ENCODE data around the gene KLC1.
"Not testable (repeated sequence)": the region's sequence is repeated elsewhere in the genome, so short reads cannot be mapped to it uniquely, and the experiment has no call there.

Gene KLC1

GRCh38 chr14:103628684-103629502 is at the start of gene KLC1:
KLC1 (plus strand) TSS chr14:103629211; CDS start chr14:103654565, 25,354 bp downstream.
- Mint-ChIP-seq H3K9me3 (no peaks in the 10 kb centered on the region), H3K4me1 (peaks cover 39 to 57% of the 10 kb centered on the region in 2 donors), H3K27ac (peak within 1 kb of the TSS; percentile 98), H3K27me3 (no peaks in the 10 kb centered on the region), H3K36me3 (peaks cover 0 to 7% of the 10 kb centered on the region in 2 donors), H3K4me3 (peak within 1 kb of the TSS; percentile 86 to 94)
- peak; percentile 61 to 71 for ATAC-seq (replicated peaks)
- peak; percentile 73 for DNase-seq

- no peak overlapping the region for H3K27ac Mint-ChIP-seq
- H3K36me3 Mint-ChIP-seq: peaks cover 30 to 40% of the 10 kb centered on the region in 2 donors
- H3K4me3 Mint-ChIP-seq: no peak overlapping the region
These were observed 47.8 kb upstream of the KLC1 start for GRCh38 chr14:103581206-103581605.

GRCh38 chr14:103581954-103582703 is 46.9 kb upstream of the KLC1 start:
- Mint-ChIP-seq H3K27me3 (no peaks in the 10 kb centered on the region), H3K36me3 (peaks cover 29 to 38% of the 10 kb centered on the region in 2 donors), H3K9me3 (no peaks in the 10 kb centered on the region), H3K27ac (no peak overlapping the region), H3K4me3 (no peak overlapping the region), H3K4me1 (no peaks in the 10 kb centered on the region)
- DNase-seq (no peak), ATAC-seq (replicated peaks) (no peak)

More at GRCh38 chr14:103581206-103581605, 47.8 kb upstream of the KLC1 start:
- Mint-ChIP-seq H3K9me3 (no peaks in the 10 kb centered on the region), H3K4me1 (no peaks in the 10 kb centered on the region), H3K27me3 (no peaks in the 10 kb centered on the region)
- DNase-seq (no peak), ATAC-seq (replicated peaks) (no peak)

- no peaks in the 10 kb centered on the region for H3K9me3 Mint-ChIP-seq
- H3K36me3 Mint-ChIP-seq: peaks cover 32 to 34% of the 10 kb centered on the region in 2 donors
- no peaks in the 10 kb centered on the region for H3K27me3 Mint-ChIP-seq
- DNase-seq (no peak), ATAC-seq (replicated peaks) (no peak)
- H3K27ac Mint-ChIP-seq: no peak overlapping the region
- no peaks in the 10 kb centered on the region for H3K4me1 Mint-ChIP-seq
- no peak overlapping the region for H3K4me3 Mint-ChIP-seq
These were observed 44.6 kb upstream of the KLC1 start for GRCh38 chr14:103584326-103584915.

GRCh38 chr14:103593577-103593976 is 35.4 kb upstream of the KLC1 start:
- Mint-ChIP-seq H3K4me3 (no peak overlapping the region), H3K27ac (no peak overlapping the region), H3K4me1 (peaks cover 0 to 3% of the 10 kb centered on the region in 2 donors), H3K9me3 (no peaks in the 10 kb centered on the region), H3K27me3 (no peaks in the 10 kb centered on the region), H3K36me3 (peaks cover 11 to 25% of the 10 kb centered on the region in 2 donors)
- DNase-seq: no peak
- ATAC-seq (replicated peaks): peak; percentile 74 to 92

GRCh38 chr14:103594265-103594664 is 34.7 kb upstream of the KLC1 start:
- ATAC-seq (replicated peaks) (no peak), DNase-seq (no peak)

GRCh38 chr14:103597623-103598377 is 31.2 kb upstream of the KLC1 start:
- H3K9me3 Mint-ChIP-seq: no peaks in the 10 kb centered on the region
- no peak for DNase-seq
- no peak overlapping the region for H3K4me3 Mint-ChIP-seq
- peaks cover 3 to 10% of the 10 kb centered on the region in 2 donors for H3K36me3 Mint-ChIP-seq
- ATAC-seq (replicated peaks): no peak
- no peak overlapping the region for H3K27ac Mint-ChIP-seq
- peaks cover 0 to 3% of the 10 kb centered on the region in 2 donors for H3K4me1 Mint-ChIP-seq
- H3K27me3 Mint-ChIP-seq: no peaks in the 10 kb centered on the region

More at GRCh38 chr14:103594265-103594664, 34.7 kb upstream of the KLC1 start:
- Mint-ChIP-seq H3K36me3 (peaks cover 6 to 20% of the 10 kb centered on the region in 2 donors), H3K4me3 (no peak overlapping the region), H3K27ac (no peak overlapping the region), H3K9me3 (no peaks in the 10 kb centered on the region), H3K27me3 (no peaks in the 10 kb centered on the region), H3K4me1 (peaks cover 0 to 3% of the 10 kb centered on the region in 2 donors)

- DNase-seq: no peak
- H3K27me3 Mint-ChIP-seq: peaks cover 0 to 6% of the 10 kb centered on the region in 2 donors
- H3K36me3 Mint-ChIP-seq: peaks cover 6 to 8% of the 10 kb centered on the region in 2 donors
- H3K4me3 Mint-ChIP-seq: no peak overlapping the region
- no peak for ATAC-seq (replicated peaks)
- no peaks in the 10 kb centered on the region for H3K4me1 Mint-ChIP-seq
- no peak overlapping the region for H3K27ac Mint-ChIP-seq
- no peaks in the 10 kb centered on the region for H3K9me3 Mint-ChIP-seq
These were observed 28.5 kb upstream of the KLC1 start for GRCh38 chr14:103600503-103600902.

DNA sequence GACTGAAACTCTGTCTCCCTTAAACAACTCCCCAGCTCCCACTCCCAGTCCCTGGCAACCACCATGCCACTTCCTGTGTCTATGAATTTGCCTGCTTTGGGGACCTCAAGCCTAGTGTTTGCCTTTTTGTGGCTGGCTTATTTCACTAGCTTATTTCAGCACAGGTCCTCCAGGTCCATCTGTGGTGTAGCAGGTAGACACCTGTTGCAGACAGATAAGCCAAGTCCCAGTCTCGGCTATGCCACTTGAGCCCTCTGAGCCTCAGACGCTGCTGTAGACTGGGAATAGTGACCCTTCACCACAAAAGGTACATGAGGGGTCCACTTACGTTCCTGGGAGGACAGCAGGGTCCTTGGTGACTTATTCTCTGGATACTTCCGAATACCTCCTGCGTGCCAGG is 24.4 kb upstream of the KLC1 start:
- Mint-ChIP-seq H3K4me1 (peaks cover 16 to 20% of the 10 kb centered on the region in 2 donors), H3K27me3 (peaks cover 11 to 44% of the 10 kb centered on the region in 2 donors), H3K36me3 (peaks cover 0 to 6% of the 10 kb centered on the region in 2 donors), H3K4me3 (no peak overlapping the region), H3K9me3 (no peaks in the 10 kb centered on the region), H3K27ac (no peak overlapping the region)
- ATAC-seq (replicated peaks) (no peak), DNase-seq (no peak)

GRCh38 chr14:103606963-103607668 is 21.9 kb upstream of the KLC1 start:
- H3K36me3 Mint-ChIP-seq: peaks cover 11 to 12% of the 10 kb centered on the region in 2 donors
- H3K27ac Mint-ChIP-seq: peak overlapping the region; percentile 76
- peak overlapping the region; percentile 76 to 77 for H3K4me3 Mint-ChIP-seq
- H3K4me1 Mint-ChIP-seq: peaks cover 16 to 20% of the 10 kb centered on the region in 2 donors
- ATAC-seq (replicated peaks) (peak; percentile 86 to 90), DNase-seq (peak; percentile 46)
- H3K27me3 Mint-ChIP-seq: peaks cover 11 to 53% of the 10 kb centered on the region in 2 donors
- peaks cover 7 to 8% of the 10 kb centered on the region in 2 donors for H3K9me3 Mint-ChIP-seq

- Mint-ChIP-seq H3K4me3 (peak overlapping the region; percentile 76 to 77), H3K27ac (no peak overlapping the region)
These were observed 21.2 kb upstream of the KLC1 start for GRCh38 chr14:103607822-103608221.

GRCh38 chr14:103609081-103609480 is 19.9 kb upstream of the KLC1 start:
- Mint-ChIP-seq H3K27me3 (peaks cover 11 to 53% of the 10 kb centered on the region in 2 donors), H3K36me3 (peaks cover 11 to 12% of the 10 kb centered on the region in 2 donors), H3K4me1 (peaks cover 16 to 20% of the 10 kb centered on the region in 2 donors)
- H3K27ac Mint-ChIP-seq; ATAC-seq (replicated peaks); H3K9me3 Mint-ChIP-seq; H3K4me3 Mint-ChIP-seq; DNase-seq: not testable (repeated sequence)

More at GRCh38 chr14:103607822-103608221, 21.2 kb upstream of the KLC1 start:
- H3K36me3 Mint-ChIP-seq: peaks cover 11 to 12% of the 10 kb centered on the region in 2 donors
- H3K4me1 Mint-ChIP-seq: peaks cover 16 to 20% of the 10 kb centered on the region in 2 donors
- ATAC-seq (replicated peaks) (peak in 1 of 2 donors; percentile 18), DNase-seq (no peak)
- H3K9me3 Mint-ChIP-seq: peaks cover 7 to 8% of the 10 kb centered on the region in 2 donors
- H3K27me3 Mint-ChIP-seq: peaks cover 11 to 53% of the 10 kb centered on the region in 2 donors

- Mint-ChIP-seq H3K27ac (no peak overlapping the region), H3K9me3 (peaks cover 7 to 8% of the 10 kb centered on the region in 2 donors), H3K36me3 (peaks cover 6 to 12% of the 10 kb centered on the region in 2 donors), H3K27me3 (peaks cover 11 to 41% of the 10 kb centered on the region in 2 donors), H3K4me1 (peaks cover 16 to 20% of the 10 kb centered on the region in 2 donors), H3K4me3 (no peak overlapping the region)
- DNase-seq (no peak), ATAC-seq (replicated peaks) (no peak)
These were observed 17.8 kb upstream of the KLC1 start for GRCh38 chr14:103611215-103611614.
